HepG2 (cell line): Measurements from ENCODE around the gene SLC2A11. TPM values are rescaled to one million over a fixed set of nuclear protein-coding genes. Genes with fewer than 3 reads are reported as not detected.

ENCODE experiments used
- ADNP ChIP-seq: sonication (generic); formaldehyde crosslinking; IDR thresholded peaks from 2 replicates; pipeline ENCODE4 v1.4.0; 2020; ENCODE audit warnings: missing genetic modification reagents
- FOXO1 ChIP-seq: sonication (generic); formaldehyde crosslinking; IDR thresholded peaks from 2 replicates; pipeline ENCODE4 v1.4.0; 2020; ENCODE audit warnings: missing genetic modification reagents
- JUN ChIP-seq: sonication (generic); formaldehyde crosslinking; IDR thresholded peaks from 2 replicates; pipeline ENCODE4 v1.4.0; 2020; ENCODE audit warnings: mild to moderate bottlenecking, missing genetic modification reagents
- JUND ChIP-seq: sonication (generic); formaldehyde crosslinking; IDR thresholded peaks from 2 replicates; pipeline ENCODE4 v1.8.0; 2022; ENCODE audit warnings: mild to moderate bottlenecking, missing genetic modification reagents
- NPAS2 ChIP-seq: sonication (generic); formaldehyde crosslinking; IDR thresholded peaks from 2 replicates; pipeline ENCODE4 v1.8.0; 2022; ENCODE audit warnings: mild to moderate bottlenecking, missing genetic modification reagents, borderline replicate concordance
- RAD51 ChIP-seq: fragments of 450-650 bp; IDR thresholded peaks from 2 replicates; pipeline ENCODE4 v1.6.1; 2016; ENCODE audit warnings: borderline replicate concordance
- REL ChIP-seq: sonication (generic); formaldehyde crosslinking; conservative IDR thresholded peaks from 2 replicates; pipeline ENCODE4 v1.8.0; 2022; ENCODE audit warnings: mild to moderate bottlenecking, missing genetic modification reagents, moderate library complexity
- SALL2 ChIP-seq: sonication (generic); formaldehyde crosslinking; IDR thresholded peaks from 2 replicates; pipeline ENCODE4 v1.8.1; 2023; ENCODE audit warnings: mild to moderate bottlenecking, missing genetic modification reagents, inconsistent platforms
- TBP ChIP-seq: sonication (generic); formaldehyde crosslinking; IDR thresholded peaks from 2 replicates; pipeline ENCODE4 v1.5.0; 2020; ENCODE audit warnings: missing genetic modification reagents
- ZBTB34 ChIP-seq: sonication (generic); formaldehyde crosslinking; IDR thresholded peaks from 2 replicates; pipeline ENCODE4 v1.8.0; 2022; ENCODE audit warnings: mild to moderate bottlenecking, missing genetic modification reagents
- ZBTB46 ChIP-seq: sonication (generic); formaldehyde crosslinking; IDR thresholded peaks from 2 replicates; pipeline ENCODE4 v1.4.0; 2020; ENCODE audit warnings: mild to moderate bottlenecking, missing genetic modification reagents, borderline replicate concordance
- ZFP36 ChIP-seq: fragments of 150-350 bp; IDR thresholded peaks from 2 replicates; pipeline ENCODE4 v1.6.1; 2018; ENCODE audit warnings: borderline replicate concordance, low read length, low read depth; ENCODE audit not compliant: partially characterized antibody
- ZKSCAN5 ChIP-seq: sonication (generic); formaldehyde crosslinking; IDR thresholded peaks from 2 replicates; pipeline ENCODE4 v1.5.1; 2020; ENCODE audit warnings: mild to moderate bottlenecking, missing genetic modification reagents
- ZNF335 ChIP-seq: sonication (generic); formaldehyde crosslinking; IDR thresholded peaks from 2 replicates; pipeline ENCODE4 v1.4.0; 2020; ENCODE audit warnings: missing genetic modification reagents
- ZNF362 ChIP-seq: sonication (generic); formaldehyde crosslinking; IDR thresholded peaks from 2 replicates; pipeline ENCODE4 v1.4.0; 2020; ENCODE audit warnings: missing genetic modification reagents, mild to moderate bottlenecking, borderline replicate concordance
- ZNF44 ChIP-seq: sonication (generic); formaldehyde crosslinking; IDR thresholded peaks from 2 replicates; pipeline ENCODE4 v1.5.1; 2020; ENCODE audit warnings: mild to moderate bottlenecking, missing genetic modification reagents
- ZNF609 ChIP-seq: sonication (generic); formaldehyde crosslinking; IDR thresholded peaks from 2 replicates; pipeline ENCODE4 v1.4.0; 2020; ENCODE audit warnings: mild to moderate bottlenecking, missing genetic modification reagents, borderline replicate concordance
- ZNF720 ChIP-seq: sonication (generic); formaldehyde crosslinking; IDR thresholded peaks from 2 replicates; pipeline ENCODE4 v1.4.0; 2020; ENCODE audit warnings: missing genetic modification reagents
- ZNF747 ChIP-seq: sonication (generic); formaldehyde crosslinking; IDR thresholded peaks from 2 replicates; pipeline ENCODE4 v1.8.1; 2023; ENCODE audit warnings: missing genetic modification reagents, mild to moderate bottlenecking, borderline replicate concordance
- ZNF780A ChIP-seq: sonication (generic); formaldehyde crosslinking; IDR thresholded peaks from 2 replicates; pipeline ENCODE4 v1.8.0; 2022; ENCODE audit warnings: mild to moderate bottlenecking, missing genetic modification reagents, moderate library complexity
- ZNF781 ChIP-seq: sonication (generic); formaldehyde crosslinking; IDR thresholded peaks from 2 replicates; pipeline ENCODE4 v1.5.1; 2020; ENCODE audit warnings: borderline replicate concordance, mild to moderate bottlenecking, missing genetic modification reagents; ENCODE audit errors: not compliant biosample characterization
- polyA plus RNA-seq, 8 experiments: library from polyadenylated mRNA; depleted of rRNA in 3 of 8; stranded (reverse) in 7 of 8; unstranded in 1 of 8; fragments of >200 nt; fragmentation: Illumina TruSeq in 4 of 8; extraction: Trizol in 4 of 8; gene quantifications; 2 replicates each; pipeline versions ENCODE4 v1.2.1 to v1.2.3, GENCODE V29; 2011 to 2016; ENCODE audit warnings: low read depth in 4 of 8, missing spikeins in 1 of 8, mixed read lengths in 1 of 8; ENCODE audit not compliant: insufficient read depth in 1 of 8
- total RNA-seq, 5 experiments: library from RNA; depleted of rRNA; stranded (reverse); fragments of >200 nt; fragmentation: Illumina TruSeq; extraction: Trizol; gene quantifications; 2 replicates each; pipeline ENCODE4 v1.2.3, GENCODE V29; 2016; ENCODE audit warnings: low read depth in 1 of 5

SLC2A11 gene
- total and polyA plus RNA-seq, 2 of the 13 experiments (the other 11 are each of a cell fraction or from before 2014, with no cell fraction given): 15.2 to 15.4 TPM

GRCh38 chr22:23856721-23857605, 712 bp upstream of the SLC2A11 start (continued):
- peak; percentile 77; the same call in 1 of the 2 replicates for TF ChIP-seq ZNF335
- TF ChIP-seq REL (CRISPR knock-in tag): no peak
- TF ChIP-seq ADNP (CRISPR knock-in tag): no peak
- no peak for TF ChIP-seq ZNF609 (CRISPR knock-in tag)
- no peak for TF ChIP-seq FOXO1 (CRISPR knock-in tag)
- no peak for TF ChIP-seq ZKSCAN5
- TF ChIP-seq ZNF781: no peak
- no peak for TF ChIP-seq ZFP36
- TF ChIP-seq TBP (CRISPR knock-in tag): no peak
- TF ChIP-seq JUN (CRISPR knock-in tag): no peak
- no peak for TF ChIP-seq SALL2 (CRISPR knock-in tag)
- no peak for TF ChIP-seq ZNF720
- no peak for TF ChIP-seq ZNF747 (CRISPR knock-in tag)
- no peak for TF ChIP-seq ZBTB34
- no peak for TF ChIP-seq JUND
- TF ChIP-seq ZNF362: no peak
- no peak for TF ChIP-seq ZNF44 (CRISPR knock-in tag)
- TF ChIP-seq NPAS2: no peak
- no peak for TF ChIP-seq ZNF780A
- no peak for TF ChIP-seq RAD51
- TF ChIP-seq ZBTB46 (CRISPR knock-in tag): 0 out of 2 replicates have a peak, but pooled peaks have one; percentile 76
